Uterus (tissue), 2 donors: ENCODE measurements around the gene ATP6V1D.

Experiments used
- POLR2A ChIP-seq, 2 donors: fragments of 450-650 bp; IDR thresholded peaks; one replicate each; pipeline ENCODE4 v1.6.1; 2016; ENCODE audit warnings: antibody characterized with exemption in 2 of 2, mild to moderate bottlenecking in 1 of 2, moderate library complexity in 1 of 2
- TF ChIP-seq, protein P1 (sequence below), 4 experiments: fragments of 200-600 bp in 2 of 4; fragments of 450-650 bp in 2 of 4; sonication (generic) in 2 of 4; IDR thresholded peaks; one replicate each; pipeline ENCODE4 v1.5.1; 2016 to 2019; ENCODE audit warnings: antibody characterized with exemption in 4 of 4, mild to moderate bottlenecking in 2 of 4, moderate library complexity in 1 of 4

DNA sequence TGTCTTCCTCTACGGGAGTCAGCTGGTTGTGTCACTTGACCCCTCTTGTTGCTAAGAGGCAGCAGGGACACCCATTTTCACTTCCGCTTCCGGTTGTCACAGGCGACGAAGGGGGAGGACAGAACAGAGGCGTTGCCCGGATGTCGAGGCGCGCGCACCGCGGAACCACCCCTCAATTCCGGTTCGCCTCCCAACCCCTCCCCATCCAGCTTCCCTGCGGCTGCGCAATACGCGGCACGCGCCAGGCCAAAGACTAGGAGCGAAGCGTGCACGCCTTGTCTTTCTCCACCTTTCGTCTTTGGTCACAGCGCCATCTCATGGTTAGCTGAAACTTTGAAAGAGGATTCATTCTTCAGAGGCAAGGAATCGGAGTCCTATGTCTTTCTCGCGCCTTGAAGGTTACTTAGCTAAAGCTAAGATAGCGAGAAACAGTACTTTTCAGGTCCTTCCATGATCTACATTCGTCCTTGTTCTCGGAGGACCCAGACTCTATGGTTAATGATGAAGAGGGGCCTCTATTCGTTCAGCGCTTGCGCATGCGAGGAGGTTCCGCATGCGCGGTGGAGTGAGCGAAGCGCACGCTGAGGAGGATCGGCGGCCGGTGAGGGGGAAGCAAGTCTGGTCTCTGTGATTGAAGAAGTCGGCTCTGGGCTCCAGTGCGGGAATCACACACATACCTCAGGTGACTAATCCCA lies at the start of gene ATP6V1D, which contains the start of gene EIF2S1:
- TF ChIP-seq, protein P1, sequence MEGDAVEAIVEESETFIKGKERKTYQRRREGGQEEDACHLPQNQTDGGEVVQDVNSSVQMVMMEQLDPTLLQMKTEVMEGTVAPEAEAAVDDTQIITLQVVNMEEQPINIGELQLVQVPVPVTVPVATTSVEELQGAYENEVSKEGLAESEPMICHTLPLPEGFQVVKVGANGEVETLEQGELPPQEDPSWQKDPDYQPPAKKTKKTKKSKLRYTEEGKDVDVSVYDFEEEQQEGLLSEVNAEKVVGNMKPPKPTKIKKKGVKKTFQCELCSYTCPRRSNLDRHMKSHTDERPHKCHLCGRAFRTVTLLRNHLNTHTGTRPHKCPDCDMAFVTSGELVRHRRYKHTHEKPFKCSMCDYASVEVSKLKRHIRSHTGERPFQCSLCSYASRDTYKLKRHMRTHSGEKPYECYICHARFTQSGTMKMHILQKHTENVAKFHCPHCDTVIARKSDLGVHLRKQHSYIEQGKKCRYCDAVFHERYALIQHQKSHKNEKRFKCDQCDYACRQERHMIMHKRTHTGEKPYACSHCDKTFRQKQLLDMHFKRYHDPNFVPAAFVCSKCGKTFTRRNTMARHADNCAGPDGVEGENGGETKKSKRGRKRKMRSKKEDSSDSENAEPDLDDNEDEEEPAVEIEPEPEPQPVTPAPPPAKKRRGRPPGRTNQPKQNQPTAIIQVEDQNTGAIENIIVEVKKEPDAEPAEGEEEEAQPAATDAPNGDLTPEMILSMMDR (IDR thresholded peaks at IDR 0.05), result peak; percentile 97 to 100 (median 98)
- peak in 1 of 2 donors; percentile 58 for TF ChIP-seq POLR2A (IDR thresholded peaks at IDR 0.05)
